Islet precursor cell (in vitro differentiated cells): ENCODE results near the gene CPA3.

ENCODE experiments used
- DNase-seq: peaks from one replicate; pipeline ENCODE4 v3.0.0-alpha.2; 2018

CPA3 gene

GRCh38 chr3:148863297-148863696 lies 1.8 kb upstream of the CPA3 start:
- DNase-seq, result no peak

GRCh38 chr3:148863814-148864213 lies 1.3 kb upstream of the CPA3 start:
- no peak for DNase-seq

GRCh38 chr3:148866261-148866660 lies 1.2 kb downstream of the CPA3 start:
- DNase-seq, result peak; percentile 78

- DNase-seq, result no peak
Observed at GRCh38 chr3:148873270-148873927, 8.3 kb downstream of the CPA3 start.

GRCh38 chr3:148873977-148874376 lies 8.9 kb downstream of the CPA3 start:
- no peak for DNase-seq

GRCh38 chr3:148878095-148878494 lies 13.0 kb downstream of the CPA3 start:
- DNase-seq, result no peak

GRCh38 chr3:148879256-148879655 lies 14.2 kb downstream of the CPA3 start:
- DNase-seq, result no peak

- no peak for DNase-seq
Observed at GRCh38 chr3:148880681-148881080, 15.6 kb downstream of the CPA3 start.

GRCh38 chr3:148881286-148881685 lies 16.2 kb downstream of the CPA3 start:
- DNase-seq, result no peak

GRCh38 chr3:148882288-148882687 lies 17.2 kb downstream of the CPA3 start:
- DNase-seq, result no peak

GRCh38 chr3:148883163-148883562 lies 18.1 kb downstream of the CPA3 start:
- no peak for DNase-seq

- no peak for DNase-seq
Observed at GRCh38 chr3:148884261-148884660, 19.2 kb downstream of the CPA3 start.

GRCh38 chr3:148889828-148890227 lies 24.7 kb downstream of the CPA3 start:
- DNase-seq, result no peak

- DNase-seq, result no peak
Observed at GRCh38 chr3:148896062-148896461, 31.0 kb downstream of the CPA3 start.

- no peak for DNase-seq
Observed at GRCh38 chr3:148901987-148902791, 37.1 kb downstream of the CPA3 start.

GRCh38 chr3:148903022-148903442 lies 37.9 kb downstream of the CPA3 start:
- DNase-seq, result no peak

- no peak for DNase-seq
Observed at GRCh38 chr3:148903941-148904340, 38.8 kb downstream of the CPA3 start.

GRCh38 chr3:148906667-148907066 lies 41.6 kb downstream of the CPA3 start:
- DNase-seq, result no peak

GRCh38 chr3:148911173-148911572 lies 46.1 kb downstream of the CPA3 start:
- peak; percentile 67 for DNase-seq

- DNase-seq, result no peak
Observed at GRCh38 chr3:148911592-148911991, 46.5 kb downstream of the CPA3 start.

- DNase-seq, result no peak
Observed at GRCh38 chr3:148914936-148915690, 50.0 kb downstream of the CPA3 start.

GRCh38 chr3:148916132-148916531 lies 51.0 kb downstream of the CPA3 start:
- DNase-seq, result no peak

- DNase-seq, result no peak
Observed at GRCh38 chr3:148922467-148922866, 57.4 kb downstream of the CPA3 start.

GRCh38 chr3:148923592-148923991 lies 58.5 kb downstream of the CPA3 start:
- no peak for DNase-seq
